Skeletal muscle satellite cell (primary cell): ENCODE data around the gene KLHL35.
"Not testable (repeated sequence)": the region's sequence is repeated elsewhere in the genome, so short reads cannot be mapped to it uniquely, and the experiment has no call there.

ENCODE experiments used
- H3K27me3 ChIP-seq: 2 replicates; pipeline ENCODE4 v1.7.0; 2013; ENCODE audit warnings: low read length; ENCODE audit not compliant: control insufficient read depth, insufficient read depth
- H3K36me3 ChIP-seq: 2 replicates; pipeline ENCODE4 v1.7.0; 2013; ENCODE audit warnings: mild to moderate bottlenecking, control low read depth, low read length; ENCODE audit not compliant: insufficient read depth
- H3K4me1 ChIP-seq: 2 replicates; pipeline ENCODE4 v1.7.0; 2013; ENCODE audit warnings: low read length; ENCODE audit not compliant: control insufficient read depth, insufficient read depth
- H3K4me2 ChIP-seq: 2 replicates; pipeline ENCODE4 v1.7.0; 2013; ENCODE audit warnings: mild to moderate bottlenecking, low read length
- H3K4me3 ChIP-seq: 2 replicates; pipeline ENCODE4 v1.7.0; 2013; ENCODE audit warnings: low read length
- H3K9ac ChIP-seq: 2 replicates; pipeline ENCODE4 v1.7.0; 2013; ENCODE audit warnings: mild to moderate bottlenecking, low read depth, low read length, moderate library complexity
- H3K9me3 ChIP-seq: replicated peaks from 2 replicates; pipeline ENCODE4 v1.7.0; 2013; ENCODE audit warnings: mild to moderate bottlenecking, control low read depth, low read length

Gene KLHL35

GRCh38 chr11:75389925-75390324, 43.1 kb downstream of the KLHL35 start:
- Histone ChIP-seq H3K4me2 (no peak overlapping the region), H3K36me3 (no peaks in the 10 kb centered on the region), H3K4me1 (peaks cover 7% of the 10 kb centered on the region), H3K27me3 (peaks cover 7% of the 10 kb centered on the region), H3K4me3 (no peak overlapping the region), H3K9ac (no peak overlapping the region), H3K9me3 (no peaks in the 10 kb centered on the region)

DNA sequence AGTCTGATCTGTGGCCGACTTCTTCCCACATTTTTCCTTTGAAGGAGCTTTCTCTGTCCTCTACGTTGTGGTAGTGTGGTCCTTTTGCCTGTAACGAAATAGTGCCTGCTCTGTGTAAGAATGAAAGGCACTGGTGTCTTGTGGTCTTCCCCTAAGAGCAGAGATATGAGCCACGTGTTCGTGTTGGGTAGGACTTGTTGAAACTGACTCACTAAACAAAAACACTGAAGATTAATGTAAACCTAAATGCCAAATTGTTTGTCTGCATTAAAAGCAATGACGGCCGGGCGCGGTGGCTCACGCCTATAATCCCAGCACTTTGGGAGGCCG, 43.8 kb downstream of the KLHL35 start:
- Histone ChIP-seq H3K4me1 (peaks cover 7% of the 10 kb centered on the region), H3K9me3 (no peaks in the 10 kb centered on the region), H3K4me2 (no peak overlapping the region), H3K9ac (no peak overlapping the region), H3K27me3 (peaks cover 7% of the 10 kb centered on the region), H3K36me3 (no peaks in the 10 kb centered on the region), H3K4me3 (no peak overlapping the region)

- no peaks in the 10 kb centered on the region for H3K36me3 ChIP-seq
- H3K4me3 ChIP-seq, result no peak overlapping the region
- H3K4me2 ChIP-seq, result no peak overlapping the region
- H3K4me1 ChIP-seq, result peaks cover 7% of the 10 kb centered on the region
- H3K27me3 ChIP-seq, result peaks cover 7% of the 10 kb centered on the region
- H3K9me3 ChIP-seq, result no peaks in the 10 kb centered on the region
- no peak overlapping the region for H3K9ac ChIP-seq
Observed at GRCh38 chr11:75388386-75389275, 44.4 kb downstream of the KLHL35 start.

DNA sequence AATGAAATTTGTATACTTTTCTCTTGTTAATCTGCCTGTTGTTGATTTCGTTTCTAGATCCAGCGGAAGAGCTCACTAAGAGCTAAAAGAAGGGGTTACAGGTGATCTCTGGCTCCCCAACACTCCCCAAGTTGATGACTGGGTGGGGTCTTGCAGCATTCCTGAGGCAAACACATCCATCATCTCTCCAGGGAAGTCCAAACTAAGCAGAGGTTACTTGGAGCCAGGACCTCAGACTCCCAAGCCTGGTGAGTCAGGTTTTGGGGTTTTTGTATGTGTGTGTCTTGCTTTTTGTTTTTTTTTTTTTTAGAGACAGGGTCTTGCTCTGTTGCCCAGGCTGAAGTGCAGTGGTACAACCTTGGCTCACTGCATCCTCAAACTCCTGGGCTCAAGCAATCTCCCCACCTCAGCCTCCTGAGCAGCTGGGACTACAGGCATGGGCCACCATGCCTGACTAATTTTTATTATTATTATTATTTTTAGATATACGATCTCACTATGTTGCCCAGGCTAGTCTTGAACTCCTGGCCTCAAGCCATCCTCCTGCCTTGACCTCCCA, 45.2 kb downstream of the KLHL35 start:
- Histone ChIP-seq H3K4me2 (no peak overlapping the region), H3K4me1 (peaks cover 7% of the 10 kb centered on the region), H3K36me3 (no peaks in the 10 kb centered on the region), H3K27me3 (peaks cover 7% of the 10 kb centered on the region), H3K9me3 (no peaks in the 10 kb centered on the region), H3K4me3 (no peak overlapping the region), H3K9ac (no peak overlapping the region)

- Histone ChIP-seq H3K4me2 (no peak overlapping the region), H3K9ac (no peak overlapping the region), H3K36me3 (no peaks in the 10 kb centered on the region)
Observed at GRCh38 chr11:75386942-75387630, 45.9 kb downstream of the KLHL35 start.

DNA sequence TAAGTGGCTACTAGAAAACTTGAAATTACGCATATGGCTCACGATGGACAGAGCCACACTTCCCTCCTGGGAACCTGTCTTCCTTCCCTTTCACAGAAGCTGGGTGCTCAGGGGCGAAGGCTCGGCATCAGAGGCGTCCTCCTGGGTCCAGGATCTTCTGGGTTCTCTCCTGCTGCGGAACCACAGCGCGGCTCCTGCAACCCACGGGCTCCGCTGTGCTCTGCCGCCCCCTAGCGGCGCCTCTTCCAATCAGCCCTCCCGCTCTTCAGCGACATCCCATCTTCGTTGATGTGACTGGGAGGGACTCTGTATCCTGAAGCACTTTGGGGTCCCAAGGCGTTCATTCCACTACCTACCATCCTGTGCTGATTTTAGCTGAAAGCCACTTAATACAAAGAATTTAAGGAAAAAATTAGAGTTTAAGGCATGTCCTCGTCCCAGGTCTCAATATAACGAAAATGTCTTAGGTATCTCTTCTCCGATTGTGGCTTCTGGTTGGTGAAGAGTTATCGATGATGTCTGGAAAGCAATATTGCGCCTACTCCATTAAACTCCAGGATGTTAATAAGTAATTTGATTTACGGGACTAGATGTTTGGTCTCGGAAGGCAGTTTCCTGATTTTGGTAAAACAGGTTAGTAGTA, 48.4 kb downstream of the KLHL35 start:
- no peak overlapping the region for H3K4me3 ChIP-seq
- no peaks in the 10 kb centered on the region for H3K36me3 ChIP-seq
- peak overlapping the region; percentile 35 for H3K4me2 ChIP-seq
- H3K9me3 ChIP-seq, result no peaks in the 10 kb centered on the region
- no peaks in the 10 kb centered on the region for H3K27me3 ChIP-seq
- peaks cover 7% of the 10 kb centered on the region for H3K4me1 ChIP-seq
- H3K9ac ChIP-seq, result no peak overlapping the region

More at GRCh38 chr11:75386942-75387630, 45.9 kb downstream of the KLHL35 start:
- Histone ChIP-seq H3K4me1 (peaks cover 7% of the 10 kb centered on the region), H3K4me3 (no peak overlapping the region), H3K9me3 (no peaks in the 10 kb centered on the region), H3K27me3 (peaks cover 7% of the 10 kb centered on the region)

- Histone ChIP-seq H3K4me2 (no peak overlapping the region), H3K9me3 (no peaks in the 10 kb centered on the region), H3K36me3 (no peaks in the 10 kb centered on the region), H3K27me3 (no peaks in the 10 kb centered on the region), H3K4me1 (peaks cover 4% of the 10 kb centered on the region), H3K9ac (no peak overlapping the region), H3K4me3 (no peak overlapping the region)
Observed at GRCh38 chr11:75383246-75383645, 49.8 kb downstream of the KLHL35 start.

DNA sequence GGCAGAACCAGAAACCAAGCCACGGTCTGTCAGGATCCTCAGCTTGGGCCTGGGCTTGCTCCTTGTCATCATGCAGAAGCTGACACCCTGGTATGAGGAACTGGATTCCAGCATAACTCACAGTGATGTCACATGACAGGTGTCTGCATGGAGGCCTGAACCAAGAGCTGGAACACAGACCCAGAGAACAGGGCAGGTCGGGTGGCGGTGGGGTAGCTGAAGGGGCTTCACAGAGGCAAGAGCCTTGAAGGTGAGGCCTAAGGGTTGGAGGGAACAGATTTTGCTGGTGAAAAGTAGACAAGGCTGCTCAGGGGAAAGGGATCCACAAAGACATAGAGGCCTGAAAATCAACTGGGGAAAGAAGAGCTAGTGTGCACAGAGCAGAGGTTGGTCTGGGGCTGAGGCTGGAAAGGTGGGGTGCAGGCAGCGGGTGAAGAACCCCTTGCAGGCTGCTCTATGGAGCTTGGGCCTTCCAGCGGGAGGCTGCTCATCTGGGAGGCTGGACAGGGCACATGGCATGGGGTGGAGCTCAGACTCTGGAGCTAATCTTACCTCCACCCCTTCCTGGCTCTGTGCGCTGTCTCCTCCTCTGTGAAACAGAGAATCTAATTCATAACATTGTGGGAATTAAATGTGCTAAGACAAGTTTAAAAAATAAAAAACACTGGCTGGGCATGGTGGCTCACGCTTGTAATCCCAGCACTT, 52.1 kb downstream of the KLHL35 start:
- Histone ChIP-seq H3K4me1 (no peaks in the 10 kb centered on the region), H3K36me3 (no peaks in the 10 kb centered on the region), H3K27me3 (no peaks in the 10 kb centered on the region), H3K4me2 (no peak overlapping the region), H3K9me3 (no peaks in the 10 kb centered on the region), H3K4me3 (no peak overlapping the region), H3K9ac (no peak overlapping the region)

GRCh38 chr11:75380245-75380644, 52.8 kb downstream of the KLHL35 start:
- Histone ChIP-seq H3K4me1 (no peaks in the 10 kb centered on the region), H3K4me2 (no peak overlapping the region), H3K9me3 (no peaks in the 10 kb centered on the region), H3K4me3 (no peak overlapping the region), H3K27me3 (no peaks in the 10 kb centered on the region), H3K9ac (no peak overlapping the region), H3K36me3 (no peaks in the 10 kb centered on the region)

DNA sequence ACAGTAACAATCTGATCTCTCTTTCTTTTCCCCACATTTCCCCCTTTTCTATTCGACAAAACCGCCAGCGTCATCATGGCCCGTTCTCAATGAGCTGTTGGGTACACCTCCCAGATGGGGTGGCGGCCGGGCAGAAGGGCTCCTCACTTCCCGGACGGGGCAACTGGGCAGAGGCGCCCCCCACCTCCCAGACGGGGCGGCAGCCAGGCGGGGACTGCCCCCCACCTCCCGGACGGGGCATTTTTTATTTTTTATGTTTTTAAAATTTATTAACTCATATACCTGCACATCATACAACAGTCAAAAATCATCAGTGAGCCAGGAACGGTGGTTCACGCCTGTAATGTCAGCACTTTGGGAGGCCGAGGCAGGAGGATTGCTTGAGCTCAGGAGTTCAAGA, 54.2 kb downstream of the KLHL35 start:
- H3K27me3 ChIP-seq, H3K4me2 ChIP-seq, H3K4me1 ChIP-seq, H3K36me3 ChIP-seq, H3K9me3 ChIP-seq, H3K4me3 ChIP-seq, H3K9ac ChIP-seq: not testable (repeated sequence)

GRCh38 chr11:75376175-75376574, 56.8 kb downstream of the KLHL35 start:
- H3K4me2 ChIP-seq, result no peak overlapping the region
- no peaks in the 10 kb centered on the region for H3K27me3 ChIP-seq
- peaks cover 9% of the 10 kb centered on the region for H3K4me1 ChIP-seq
- no peaks in the 10 kb centered on the region for H3K36me3 ChIP-seq
- H3K4me3 ChIP-seq, result no peak overlapping the region
- H3K9me3 ChIP-seq, result no peaks in the 10 kb centered on the region
- no peak overlapping the region for H3K9ac ChIP-seq
